Activated CD4-positive, alpha-beta T cell treated with anti-CD3 and anti-CD28 coated beads for 36 hours (primary cell): ENCODE measurements around the gene RFX3. TPM values are rescaled to one million over a fixed set of nuclear protein-coding genes. Genes with fewer than 3 reads are reported as not detected.

Experiments
- ATAC-seq: fragments of 200-7000 bp; cut with Tn5 transposase; one replicate; pipeline ENCODE4 v1.10.0; 2021; ENCODE audit warnings: mild to moderate bottlenecking, moderate library complexity
- CTCF ChIA-PET: fragments of 350-600 bp; sonication (Branson Sonifier 250); formaldehyde crosslinking; loops from one replicate; lab custom pipeline; 2021; ENCODE audit warnings: antibody characterized with exemption; lab: Charles Lee
- POLR2A ChIA-PET: fragments of 350-600 bp; sonication (Branson Sonifier 250); formaldehyde crosslinking; loops from one replicate; lab custom pipeline; 2021; ENCODE audit warnings: antibody characterized with exemption, inconsistent platforms; lab: Charles Lee
- DNase-seq: peaks from one replicate; pipeline ENCODE4 v3.0.0-alpha.2; 2020
- H3K27ac Mint-ChIP-seq: one replicate; pipeline ENCODE4 v1.8.0; 2021; ENCODE audit warnings: mixed read lengths
- H3K27me3 Mint-ChIP-seq: one replicate; pipeline ENCODE4 v1.8.0; 2021; ENCODE audit warnings: mixed read lengths
- H3K36me3 Mint-ChIP-seq: one replicate; pipeline ENCODE4 v1.8.0; 2021; ENCODE audit warnings: low read depth, mixed read lengths
- H3K4me1 Mint-ChIP-seq: one replicate; pipeline ENCODE4 v1.8.0; 2021; ENCODE audit warnings: mixed read lengths
- H3K4me3 Mint-ChIP-seq: one replicate; pipeline ENCODE4 v1.8.0; 2021; ENCODE audit warnings: mild to moderate bottlenecking, moderate library complexity, mixed read lengths
- H3K9me3 Mint-ChIP-seq: one replicate; pipeline ENCODE4 v1.8.0; 2021; ENCODE audit warnings: low read depth, mixed read lengths
- intact Hi-C, 2 experiments: fragments of 100-400 bp; cut with DNase I in 1 of 2; cut with micrococcal nuclease in 1 of 2; formaldehyde crosslinking; loops; one replicate each; pipeline versions ENCODE4 v1.14.2 to v1.15.1; 2022 to 2024; cut with DNase I, micrococcal nuclease
- total RNA-seq, 2 experiments: library from RNA; stranded (reverse); gene quantifications; one replicate each; pipeline ENCODE4 v1.2.3, GENCODE V29; 2021

Gene RFX3
- total RNA-seq, 2 experiments from 2014 or later = 12.5 to 16.6 TPM

- intact Hi-C loops = loop anchor here in 1 of 2 experiments (5.0 kb wide), 1 partner anchor 466 kb away; no protein-coding TSS in a partner anchor
- Mint-ChIP-seq H3K4me1 (peaks cover 31% of the 10 kb centered on the region), H3K36me3 (peaks cover 7% of the 10 kb centered on the region), H3K27ac (no peak overlapping the region), H3K9me3 (peaks cover 2% of the 10 kb centered on the region), H3K27me3 (no peaks in the 10 kb centered on the region), H3K4me3 (no peak overlapping the region)
- no peak for DNase-seq
- POLR2A ChIA-PET = no interaction called here
- CTCF ChIA-PET = interaction anchor here (0.6 to 1.7 kb wide), 3 partner anchors 15 to 79 kb away, joined by 3 to 4 read pairs (median 3); no protein-coding TSS in a partner anchor
- no peak for ATAC-seq
Observed at GRCh38 chr9:3498691-3499090, 27.1 kb downstream of the RFX3 start.

GRCh38 chr9:3497857-3498256, 27.9 kb downstream of the RFX3 start:
- ATAC-seq (no peak), DNase-seq (no peak)
- Mint-ChIP-seq H3K4me3 (no peak overlapping the region), H3K9me3 (peaks cover 6% of the 10 kb centered on the region), H3K4me1 (peaks cover 26% of the 10 kb centered on the region), H3K27ac (no peak overlapping the region), H3K36me3 (peaks cover 11% of the 10 kb centered on the region), H3K27me3 (no peaks in the 10 kb centered on the region)
- ChIA-PET CTCF (interaction anchor here (1.2 to 1.7 kb wide), 2 partner anchors 14 to 21 kb away, joined by 3 to 4 read pairs; no protein-coding TSS in a partner anchor), POLR2A (no interaction called here)
- intact Hi-C loops = loop anchor here in 1 of 2 experiments (5.0 kb wide), 1 partner anchor 466 kb away; no protein-coding TSS in a partner anchor

GRCh38 chr9:3497401-3497800, 28.4 kb downstream of the RFX3 start:
- CTCF ChIA-PET = interaction anchor here (1.2 to 1.7 kb wide), 2 partner anchors 13 to 20 kb away, joined by 3 to 4 read pairs; no protein-coding TSS in a partner anchor
- intact Hi-C loops = loop anchor here in 1 of 2 experiments (5.0 kb wide), 1 partner anchor 465 kb away; no protein-coding TSS in a partner anchor
- peaks cover 7% of the 10 kb centered on the region for H3K36me3 Mint-ChIP-seq
- no peak overlapping the region for H3K4me3 Mint-ChIP-seq
- peaks cover 6% of the 10 kb centered on the region for H3K9me3 Mint-ChIP-seq
- peaks cover 21% of the 10 kb centered on the region for H3K4me1 Mint-ChIP-seq
- ATAC-seq = peak; percentile 42
- DNase-seq = no peak
- POLR2A ChIA-PET = no interaction called here
- H3K27me3 Mint-ChIP-seq = no peaks in the 10 kb centered on the region
- H3K27ac Mint-ChIP-seq = no peak overlapping the region

DNA sequence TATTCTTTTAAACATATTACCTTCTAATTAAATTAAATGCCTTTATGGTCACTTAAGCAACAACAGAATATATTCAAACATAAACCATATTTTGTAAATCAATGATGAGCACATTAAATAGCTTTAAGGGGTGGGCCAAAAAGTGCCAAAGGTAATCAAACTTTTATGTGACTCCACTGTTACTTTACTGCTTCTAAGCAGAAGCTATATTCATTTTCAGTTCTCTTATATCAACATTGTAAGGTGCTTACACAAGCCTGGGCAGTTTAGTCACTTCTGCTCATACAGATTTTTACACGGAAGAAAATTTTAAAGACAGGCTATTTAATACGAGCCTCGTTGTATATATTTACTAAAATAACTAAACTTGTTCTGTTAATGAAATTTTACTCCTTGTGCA, 29.9 kb downstream of the RFX3 start:
- peaks cover 32% of the 10 kb centered on the region for H3K4me1 Mint-ChIP-seq
- ChIA-PET CTCF (interaction anchor here (0.9 kb wide), 1 partner anchor 27 kb away, joined by 3 read pairs; no protein-coding TSS in a partner anchor), POLR2A (no interaction called here)

DNA sequence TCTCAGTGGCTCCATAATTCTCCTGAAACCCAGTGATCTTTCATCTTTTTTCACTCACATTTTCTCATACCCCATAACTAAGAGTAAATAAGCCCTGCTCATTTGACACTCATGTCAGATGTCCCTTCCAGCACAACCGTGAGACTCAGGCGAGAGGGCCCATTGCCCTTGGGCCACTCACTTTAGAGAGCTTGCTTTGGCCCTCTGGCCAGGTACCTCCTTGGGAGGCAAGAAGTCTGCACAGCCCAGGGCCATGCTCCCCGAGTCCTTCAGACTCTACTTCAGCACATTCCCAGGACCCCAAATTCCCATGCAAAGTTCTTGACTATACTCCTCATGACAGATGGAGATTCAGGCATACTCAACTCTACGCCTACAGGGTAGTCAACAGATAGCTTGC, 33.6 kb downstream of the RFX3 start:
- CTCF ChIA-PET = no interaction called here
- Mint-ChIP-seq H3K4me3 (no peak overlapping the region), H3K4me1 (peaks cover 23% of the 10 kb centered on the region), H3K27ac (no peak overlapping the region), H3K27me3 (no peaks in the 10 kb centered on the region), H3K36me3 (peaks cover 10% of the 10 kb centered on the region), H3K9me3 (peaks cover 6% of the 10 kb centered on the region)
- intact Hi-C loops = no loop called here
- no peak for ATAC-seq
- POLR2A ChIA-PET = no interaction called here
- no peak for DNase-seq

More for the DNA sequence above, 29.9 kb downstream of the RFX3 start:
- Mint-ChIP-seq H3K27ac (no peak overlapping the region), H3K9me3 (peaks cover 6% of the 10 kb centered on the region), H3K36me3 (peaks cover 7% of the 10 kb centered on the region), H3K4me3 (no peak overlapping the region), H3K27me3 (no peaks in the 10 kb centered on the region)
- ATAC-seq (no peak), DNase-seq (no peak)
- intact Hi-C loops = loop anchor here in 1 of 2 experiments (5.0 kb wide), 1 partner anchor 464 kb away; no protein-coding TSS in a partner anchor

DNA sequence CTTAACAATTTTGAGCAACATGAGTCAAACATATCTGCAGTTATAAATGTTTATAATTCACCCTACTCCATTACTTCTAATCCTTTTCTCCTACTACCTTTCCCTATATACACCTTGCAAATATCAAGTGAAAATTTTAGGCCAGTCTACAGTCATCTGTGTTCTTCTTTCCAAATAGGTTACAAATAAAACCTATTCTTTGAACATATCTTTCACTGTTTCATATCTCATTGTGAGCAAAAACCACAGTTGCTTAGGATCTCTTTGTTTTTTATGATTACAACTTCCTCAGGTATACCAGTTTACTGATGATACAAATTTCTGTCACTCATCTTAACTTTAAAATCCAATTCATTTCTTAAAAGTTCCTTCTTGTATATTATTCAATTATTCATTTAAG, 34.4 kb downstream of the RFX3 start:
- POLR2A ChIA-PET = no interaction called here
- CTCF ChIA-PET = no interaction called here
- peaks cover 6% of the 10 kb centered on the region for H3K9me3 Mint-ChIP-seq
- H3K4me3 Mint-ChIP-seq = no peak overlapping the region
- H3K36me3 Mint-ChIP-seq = peaks cover 13% of the 10 kb centered on the region
- intact Hi-C loops = no loop called here
- no peak for DNase-seq
- no peak overlapping the region for H3K27ac Mint-ChIP-seq
- H3K27me3 Mint-ChIP-seq = no peaks in the 10 kb centered on the region
- H3K4me1 Mint-ChIP-seq = peaks cover 22% of the 10 kb centered on the region
- no peak for ATAC-seq

DNA sequence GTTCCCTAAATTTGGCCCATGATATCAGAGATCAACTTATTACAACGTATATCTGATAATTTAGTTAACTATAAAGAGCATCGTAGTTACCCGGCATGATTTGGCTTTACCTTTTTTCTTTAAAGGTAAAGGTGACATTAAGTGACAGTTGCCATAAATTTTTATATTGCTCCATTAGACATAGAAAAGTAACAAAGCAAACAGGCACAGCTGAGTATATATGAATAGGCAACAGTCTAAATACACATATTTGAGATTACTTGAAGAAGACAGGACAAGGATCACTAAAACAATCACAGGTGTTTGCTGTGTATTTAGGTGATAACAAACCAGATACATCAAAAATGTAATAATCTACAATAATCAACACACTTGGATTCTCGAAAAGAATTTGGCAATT, 34.8 kb downstream of the RFX3 start:
- H3K27ac Mint-ChIP-seq = no peak overlapping the region
- peaks cover 17% of the 10 kb centered on the region for H3K36me3 Mint-ChIP-seq
- no peak overlapping the region for H3K4me3 Mint-ChIP-seq
- H3K27me3 Mint-ChIP-seq = no peaks in the 10 kb centered on the region
- H3K4me1 Mint-ChIP-seq = peaks cover 20% of the 10 kb centered on the region
- peaks cover 6% of the 10 kb centered on the region for H3K9me3 Mint-ChIP-seq
- POLR2A ChIA-PET = no interaction called here
- no peak for ATAC-seq
- no peak for DNase-seq
- intact Hi-C loops = no loop called here
- CTCF ChIA-PET = no interaction called here

DNA sequence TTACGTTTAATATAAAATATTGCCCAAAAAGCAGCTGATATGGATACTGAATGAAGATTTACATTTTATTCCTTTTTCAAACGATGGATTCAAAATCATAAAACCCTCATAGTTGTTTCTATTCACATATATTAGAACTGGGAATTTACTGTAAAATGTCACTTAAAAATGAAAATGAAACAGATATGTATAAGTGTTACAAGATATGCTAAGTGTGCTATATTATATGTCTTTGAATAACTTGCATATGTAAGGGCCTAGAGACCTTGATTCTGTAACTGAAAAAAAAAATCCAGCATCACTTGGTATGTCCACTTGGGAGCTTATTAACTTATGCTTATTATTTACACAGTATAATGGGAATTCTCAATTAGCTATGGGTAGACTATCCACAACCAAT, 43.2 kb downstream of the RFX3 start:
- H3K27ac Mint-ChIP-seq = peak overlapping the region; percentile 19
- no peak for DNase-seq
- H3K36me3 Mint-ChIP-seq = peaks cover 46% of the 10 kb centered on the region
- no peak for ATAC-seq
- no peak overlapping the region for H3K4me3 Mint-ChIP-seq
- ChIA-PET CTCF (no interaction called here), POLR2A (no interaction called here)
- no peaks in the 10 kb centered on the region for H3K27me3 Mint-ChIP-seq
- H3K4me1 Mint-ChIP-seq = peaks cover 43% of the 10 kb centered on the region
- intact Hi-C loops = no loop called here
- H3K9me3 Mint-ChIP-seq = peaks cover 6% of the 10 kb centered on the region

- Mint-ChIP-seq H3K27ac (peak overlapping the region; percentile 87), H3K4me1 (peaks cover 57% of the 10 kb centered on the region)
Observed at GRCh38 chr9:3480353-3480655, 45.5 kb downstream of the RFX3 start.

DNA sequence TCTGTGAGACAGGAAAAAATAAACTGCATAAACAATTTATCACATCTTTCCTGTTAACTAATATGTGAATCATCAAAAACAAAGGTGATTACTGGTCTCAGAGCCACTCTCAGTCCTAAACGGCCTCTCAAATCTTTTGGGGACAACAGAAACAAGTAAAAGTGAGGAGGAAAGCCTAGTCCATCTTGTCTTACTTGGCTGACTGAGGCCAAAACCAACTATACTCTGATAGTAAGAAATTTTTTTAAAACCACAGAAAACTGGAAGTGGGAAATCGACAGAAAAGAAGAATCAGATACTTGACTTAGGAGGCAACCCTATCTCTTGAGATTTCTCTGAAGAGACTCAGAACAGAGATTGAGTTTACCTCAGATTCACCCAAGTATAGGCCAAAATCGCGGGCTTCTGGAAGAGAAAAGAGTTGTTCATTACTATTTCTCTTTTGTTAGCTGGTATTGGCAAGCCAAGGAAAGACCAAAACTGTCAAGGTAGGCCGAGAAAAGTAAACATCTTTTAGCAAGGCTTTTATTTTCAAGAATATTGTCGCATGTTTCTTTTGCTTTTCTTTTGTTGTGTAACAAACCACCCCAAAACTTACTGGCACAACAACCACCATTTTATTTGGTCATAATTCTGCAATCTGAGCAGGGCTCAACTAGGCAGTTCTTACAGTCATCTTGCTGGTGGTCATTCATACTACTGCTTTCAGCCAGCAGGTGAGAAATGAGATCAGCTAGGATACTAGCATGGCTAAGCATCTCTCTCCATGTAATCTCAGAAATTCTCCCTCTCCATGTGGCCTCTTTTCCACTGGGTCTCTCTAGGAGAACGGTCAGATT, 46.1 kb downstream of the RFX3 start:
- intact Hi-C loops = loop anchor here (2.0 to 10.0 kb wide), 4 partner anchors 99 to 815 kb away; no protein-coding TSS in a partner anchor
- Mint-ChIP-seq H3K27me3 (no peaks in the 10 kb centered on the region), H3K4me1 (peaks cover 63% of the 10 kb centered on the region), H3K36me3 (peaks cover 42% of the 10 kb centered on the region), H3K27ac (peak overlapping the region; percentile 87), H3K9me3 (peaks cover 6% of the 10 kb centered on the region), H3K4me3 (no peak overlapping the region)
- ATAC-seq = peak; percentile 30
- no peak for DNase-seq
- POLR2A ChIA-PET = no interaction called here
- CTCF ChIA-PET = interaction anchor here (0.7 to 1.3 kb wide), 3 partner anchors 29 to 1966 kb away, joined by 3 read pairs; no protein-coding TSS in a partner anchor

More at GRCh38 chr9:3480353-3480655, 45.5 kb downstream of the RFX3 start:
- peaks cover 43% of the 10 kb centered on the region for H3K36me3 Mint-ChIP-seq
- ChIA-PET CTCF (interaction anchor here (1.0 to 1.3 kb wide), 2 partner anchors 29 to 46 kb away, joined by 3 read pairs; no protein-coding TSS in a partner anchor), POLR2A (no interaction called here)
- intact Hi-C loops = no loop called here
- H3K27me3 Mint-ChIP-seq = no peaks in the 10 kb centered on the region
- H3K4me3 Mint-ChIP-seq = no peak overlapping the region
- DNase-seq = no peak
- H3K9me3 Mint-ChIP-seq = peaks cover 6% of the 10 kb centered on the region
- ATAC-seq = no peak

DNA sequence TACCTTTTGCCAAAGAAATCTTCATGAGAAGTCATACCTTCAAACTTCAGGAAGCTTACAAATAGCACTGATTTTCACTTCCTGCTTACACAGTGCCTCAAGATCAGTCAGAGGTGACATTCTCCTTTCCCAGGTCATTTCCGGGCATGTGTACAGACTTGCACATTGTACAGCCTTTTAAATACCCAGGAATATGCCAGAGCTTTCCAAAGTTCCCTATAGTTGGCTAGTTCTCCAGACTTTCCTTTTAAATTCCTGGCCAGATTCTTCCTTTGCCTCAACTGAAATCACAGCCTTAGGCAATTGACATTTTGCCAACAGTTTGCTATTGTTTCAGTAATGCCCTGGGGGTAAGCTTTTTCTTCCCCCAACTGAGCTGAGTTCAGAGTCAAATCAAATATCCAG, 47.2 kb downstream of the RFX3 start:
- peaks cover 72% of the 10 kb centered on the region for H3K4me1 Mint-ChIP-seq
- DNase-seq = peak; percentile 14
- ChIA-PET CTCF (interaction anchor here (0.7 to 2.4 kb wide), 4 partner anchors 11 to 1967 kb away, joined by 3 to 10 read pairs (median 3); no protein-coding TSS in a partner anchor), POLR2A (no interaction called here)
- H3K27me3 Mint-ChIP-seq = no peaks in the 10 kb centered on the region
- peaks cover 33% of the 10 kb centered on the region for H3K36me3 Mint-ChIP-seq
- H3K9me3 Mint-ChIP-seq = peaks cover 6% of the 10 kb centered on the region
- H3K4me3 Mint-ChIP-seq = peak overlapping the region; percentile 19
- intact Hi-C loops = loop anchor here (2.0 to 10.0 kb wide), 4 partner anchors 100 to 816 kb away; no protein-coding TSS in a partner anchor
- peak overlapping the region; percentile 95 for H3K27ac Mint-ChIP-seq
- peak; percentile 56 for ATAC-seq
